SH-SY5Y (cell line): ENCODE data around the gene IFI44.

Experiments used
- GATA2 ChIP-seq: IDR thresholded peaks from 2 replicates; pipeline ENCODE4 v1.6.1; 2011; ENCODE audit warnings: mild to moderate bottlenecking, low read depth, low read length
- GATA3 ChIP-seq: IDR thresholded peaks from 2 replicates; pipeline ENCODE4 v1.6.1; 2011; ENCODE audit warnings: low read depth, mild to moderate bottlenecking, low read length, moderate library complexity

DNA sequence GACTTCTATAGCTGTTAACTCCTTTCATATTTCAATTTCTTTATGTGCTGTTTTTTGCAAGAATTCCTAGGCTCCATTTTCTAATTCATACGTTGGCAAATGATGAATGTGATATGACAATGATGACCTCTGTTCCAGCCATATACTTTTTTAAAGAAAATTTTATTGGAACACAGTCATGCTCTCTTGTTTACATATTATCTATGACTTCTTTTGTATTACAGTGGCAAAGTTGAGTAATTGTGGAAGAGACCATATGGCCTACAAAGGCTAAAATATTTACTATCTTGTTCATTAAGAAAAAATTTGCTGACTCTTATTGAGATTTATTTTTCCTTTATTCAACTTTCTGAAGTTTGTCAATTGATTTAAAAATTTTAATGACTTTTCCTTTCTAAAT lies 22.3 kb upstream of the IFI44 start:
- no peak for TF ChIP-seq GATA2
- no peak for TF ChIP-seq GATA3
